Sciatic nerve (tissue), 2 donors: Measurements from ENCODE around the gene CMKLR1. TPM values are rescaled to one million over a fixed set of nuclear protein-coding genes. Genes with fewer than 3 reads are reported as not detected.

Experiments
- ATAC-seq: fragments of 200-7000 bp; cut with Tn5 transposase; one replicate; pipeline ENCODE4 v1.9.1; 2020; ENCODE audit warnings: mild to moderate bottlenecking, moderate library complexity
- DNase-seq: peaks from one replicate; pipeline ENCODE4 v3.0.0-alpha.2; 2020; ENCODE audit warnings: low spot score
- intact Hi-C: fragments of 100-400 bp; cut with DNase I; formaldehyde crosslinking; loops from one replicate; pipeline ENCODE4 v1.14.2; 2022
- total RNA-seq: library from RNA; stranded (reverse); fragmentation: NEBNext Ultra II Directional; extraction: Animal tissue kit (Norgen Biotek cat#: 25700); gene quantifications from one replicate; pipeline ENCODE4 v1.2.1, GENCODE V29; 2021
- donor health status: DM: no; HTN: no; CAD: no.
- donor health status: DM: no; HTN: no; CAD: no.

CMKLR1 gene
- total RNA-seq, 1 donor from 2014 or later: 20.6 TPM

DNA sequence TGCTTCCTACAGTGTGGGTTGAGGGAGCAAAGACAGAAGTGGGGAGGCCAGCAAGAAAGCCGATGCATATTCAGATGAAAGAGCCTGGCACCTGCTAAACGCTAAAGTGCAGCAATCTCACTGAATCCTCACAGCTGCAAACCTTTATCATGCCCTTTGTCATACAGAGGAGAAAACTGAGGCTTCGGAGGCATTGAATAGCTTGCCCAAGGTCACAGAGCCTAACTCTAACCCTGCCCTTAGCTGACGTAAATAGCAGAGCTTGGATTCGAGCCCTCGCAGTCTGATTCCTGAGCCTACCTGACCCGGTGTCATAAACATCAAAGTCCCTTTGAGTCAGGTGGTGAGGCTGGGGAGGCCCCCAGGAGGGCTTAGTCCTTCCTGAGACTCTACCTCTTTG, 54.9 kb downstream of the CMKLR1 start:
- no peak for DNase-seq
- intact Hi-C loops: no loop called here

DNA sequence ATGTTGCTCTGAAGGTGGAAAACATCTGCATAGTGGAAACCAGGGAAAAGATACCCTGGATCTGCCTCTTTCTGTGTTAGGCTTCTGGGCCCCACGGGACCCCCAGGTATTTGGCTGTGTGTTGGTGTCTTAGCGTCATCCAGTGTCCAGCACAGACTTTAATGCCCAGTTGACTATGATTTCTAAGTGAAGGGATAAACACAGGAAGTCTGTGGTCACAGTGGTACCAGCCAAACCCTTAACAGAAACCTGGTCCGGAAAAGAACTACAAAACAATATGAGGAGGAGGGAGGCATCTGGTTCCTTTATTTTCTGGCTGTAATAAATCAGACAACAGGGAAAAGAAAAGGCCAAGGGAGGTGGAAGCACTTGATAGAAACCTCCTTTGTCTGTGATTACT, 56.4 kb downstream of the CMKLR1 start:
- DNase-seq: no peak
- intact Hi-C loops: no loop called here
- ATAC-seq: peak; percentile 34

More for the DNA sequence above, 54.9 kb downstream of the CMKLR1 start:
- no peak for ATAC-seq

GRCh38 chr12:108282160-108282559, 57.0 kb downstream of the CMKLR1 start:
- intact Hi-C loops: no loop called here
- DNase-seq (no peak), ATAC-seq (no peak)

- ATAC-seq (no peak), DNase-seq (no peak)
- intact Hi-C loops: no loop called here
Observed at GRCh38 chr12:108277613-108278012, 61.5 kb downstream of the CMKLR1 start.

GRCh38 chr12:108273217-108273616, 65.9 kb downstream of the CMKLR1 start:
- ATAC-seq: no peak
- DNase-seq: no peak
- intact Hi-C loops: no loop called here

DNA sequence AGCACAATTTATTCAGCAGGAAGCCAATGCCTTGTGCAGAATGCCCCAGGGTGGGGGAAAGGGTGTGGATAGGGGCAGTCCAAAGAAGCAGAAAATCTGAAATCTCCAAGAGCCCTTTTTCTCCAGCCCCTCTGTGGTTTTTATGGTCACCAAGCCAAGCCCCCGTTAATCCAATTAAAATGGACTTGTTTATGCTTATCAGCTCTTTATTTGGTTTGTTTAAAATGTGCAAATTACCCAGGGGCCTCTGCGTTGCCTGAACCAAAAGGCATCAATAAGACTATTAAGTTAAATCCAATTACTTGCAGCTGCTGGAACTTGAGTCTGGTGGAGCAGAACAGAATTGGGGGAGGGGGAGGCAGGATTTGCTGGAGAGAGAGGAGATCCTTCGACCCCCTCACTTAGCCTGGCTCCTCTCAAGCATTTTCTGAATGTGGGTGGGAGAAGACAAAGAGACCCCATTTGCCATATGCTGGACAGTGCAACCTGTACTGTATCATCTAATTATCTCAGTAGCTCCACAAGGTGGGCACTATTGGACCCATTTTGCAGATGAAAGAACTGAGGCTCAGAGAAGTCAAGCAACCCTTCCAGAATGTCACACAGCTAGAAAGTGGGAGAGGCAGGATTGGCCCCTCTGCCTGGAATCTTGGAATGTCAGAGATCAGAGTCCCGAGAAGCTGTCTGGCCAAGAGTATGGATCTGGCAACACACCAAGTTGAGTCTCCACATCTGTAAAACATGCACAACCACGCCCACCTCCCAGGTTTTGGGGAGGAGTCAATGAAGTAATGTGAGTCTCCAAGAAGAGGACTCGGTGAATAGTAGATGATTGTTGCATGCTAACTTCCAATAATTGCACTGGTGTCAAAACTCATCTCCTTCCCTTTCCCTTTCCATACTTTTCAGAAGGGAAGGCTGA, 66.9 kb downstream of the CMKLR1 start:
- DNase-seq (no peak), ATAC-seq (no peak)
- intact Hi-C loops: no loop called here

- no peak for DNase-seq
- intact Hi-C loops: no loop called here
- no peak for ATAC-seq
Observed at GRCh38 chr12:108270849-108271143, 68.3 kb downstream of the CMKLR1 start.

DNA sequence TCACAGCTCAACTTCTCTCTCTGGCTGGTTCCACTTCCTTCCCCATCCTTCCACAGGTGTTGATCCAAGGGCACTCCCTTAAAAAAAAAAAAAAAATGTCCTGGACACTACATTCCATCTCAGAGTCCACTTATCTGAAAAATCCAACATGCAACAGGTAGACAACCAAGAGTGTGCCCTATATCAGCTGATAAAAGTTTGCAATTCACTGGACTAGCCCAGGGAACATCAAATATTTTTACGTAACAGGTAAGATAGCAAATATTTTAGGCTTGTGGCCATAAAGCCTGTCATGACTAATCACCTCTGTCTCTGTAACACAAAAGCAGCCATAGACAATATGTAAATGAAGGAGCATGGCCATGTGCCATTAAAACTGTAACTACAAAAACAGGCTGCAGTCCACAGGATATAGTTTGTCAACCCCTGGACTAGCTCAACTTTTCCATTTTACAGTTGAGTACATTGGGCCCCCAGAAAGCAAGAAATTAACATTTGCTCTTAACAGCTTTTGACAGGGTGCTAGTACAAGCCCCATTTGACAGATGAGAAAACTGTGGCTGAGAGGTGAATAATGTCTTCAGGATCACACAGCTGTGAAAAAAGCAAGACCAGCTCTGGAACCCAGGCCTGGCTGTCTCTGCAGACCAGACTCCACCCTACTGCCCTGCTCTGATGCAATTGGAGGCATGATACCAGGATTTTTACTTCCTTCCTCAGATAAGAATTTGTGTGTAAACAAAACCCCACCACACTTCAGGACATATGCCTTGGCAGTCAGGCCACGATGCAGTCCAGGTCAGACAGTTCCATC, 68.9 kb downstream of the CMKLR1 start:
- ATAC-seq (no peak), DNase-seq (no peak)
- intact Hi-C loops: no loop called here

DNA sequence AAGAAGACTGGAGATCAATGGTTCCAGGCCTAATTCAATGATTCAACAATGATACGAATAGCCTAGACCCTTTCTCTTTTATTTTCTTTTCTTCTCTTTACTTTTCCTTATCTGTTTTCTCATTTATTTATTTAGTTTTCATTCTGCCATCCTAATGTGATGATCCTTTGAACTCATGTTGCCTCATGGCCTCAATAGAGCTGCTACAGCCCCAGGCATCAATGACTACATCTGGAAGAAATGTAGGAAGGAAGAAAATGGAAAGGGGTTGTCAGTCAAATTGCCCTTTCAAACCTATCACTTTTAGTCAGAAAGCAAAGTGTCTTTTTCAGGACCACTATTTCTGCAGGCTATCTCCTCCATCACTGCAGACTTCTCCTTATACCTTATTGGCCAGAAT, 69.9 kb downstream of the CMKLR1 start:
- ATAC-seq: no peak
- no peak for DNase-seq
- intact Hi-C loops: no loop called here

GRCh38 chr12:108268397-108268796, 70.7 kb downstream of the CMKLR1 start:
- intact Hi-C loops: no loop called here
- ATAC-seq: no peak
- no peak for DNase-seq

DNA sequence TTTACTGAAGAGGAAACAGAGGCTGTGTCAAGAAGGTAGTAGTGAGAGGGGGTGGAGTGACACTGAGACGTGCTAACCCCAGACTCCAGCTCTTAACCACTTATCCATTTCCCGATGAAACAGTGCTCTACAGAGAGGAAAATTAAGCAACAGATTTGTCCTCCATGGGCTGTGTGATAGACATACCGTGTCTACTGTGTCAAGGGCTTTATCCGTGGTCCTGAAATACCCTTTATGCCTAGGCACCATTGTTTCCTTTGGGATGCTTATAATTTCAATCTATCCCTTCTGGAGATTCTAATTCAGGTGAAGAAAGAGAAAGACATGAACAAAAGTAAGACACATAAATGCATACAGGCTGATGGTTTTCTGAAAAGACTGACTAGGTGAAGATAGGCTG, 71.7 kb downstream of the CMKLR1 start:
- ATAC-seq (no peak), DNase-seq (no peak)
- intact Hi-C loops: no loop called here

DNA sequence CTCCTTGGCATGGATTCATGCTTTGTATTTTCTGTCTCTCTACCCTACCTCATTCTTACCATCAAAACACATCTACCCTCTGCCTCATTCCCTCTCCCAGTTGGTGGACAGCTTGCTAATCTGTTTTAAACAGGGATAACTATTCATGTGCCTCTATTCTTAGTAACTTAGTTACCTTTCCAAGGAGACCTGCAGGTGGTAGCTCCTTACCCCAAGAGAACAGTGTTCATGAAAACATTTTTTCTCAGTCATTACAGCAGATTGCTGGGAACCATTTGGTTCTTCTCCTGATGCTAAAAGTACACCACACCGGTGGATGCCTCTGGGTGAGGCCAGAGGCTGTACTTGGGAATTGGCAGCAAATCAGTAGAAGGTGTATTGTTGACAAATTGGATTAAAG, 73.0 kb downstream of the CMKLR1 start:
- intact Hi-C loops: no loop called here
- DNase-seq: no peak
- ATAC-seq: no peak

GRCh38 chr12:108265505-108265904, 73.6 kb downstream of the CMKLR1 start:
- no peak for DNase-seq
- intact Hi-C loops: no loop called here
- ATAC-seq: no peak

GRCh38 chr12:108260969-108261368, 78.1 kb downstream of the CMKLR1 start:
- intact Hi-C loops: no loop called here
- DNase-seq (no peak), ATAC-seq (no peak)

- ATAC-seq: no peak
- intact Hi-C loops: no loop called here
- DNase-seq: no peak
Observed at GRCh38 chr12:108260039-108260438, 79.1 kb downstream of the CMKLR1 start.

DNA sequence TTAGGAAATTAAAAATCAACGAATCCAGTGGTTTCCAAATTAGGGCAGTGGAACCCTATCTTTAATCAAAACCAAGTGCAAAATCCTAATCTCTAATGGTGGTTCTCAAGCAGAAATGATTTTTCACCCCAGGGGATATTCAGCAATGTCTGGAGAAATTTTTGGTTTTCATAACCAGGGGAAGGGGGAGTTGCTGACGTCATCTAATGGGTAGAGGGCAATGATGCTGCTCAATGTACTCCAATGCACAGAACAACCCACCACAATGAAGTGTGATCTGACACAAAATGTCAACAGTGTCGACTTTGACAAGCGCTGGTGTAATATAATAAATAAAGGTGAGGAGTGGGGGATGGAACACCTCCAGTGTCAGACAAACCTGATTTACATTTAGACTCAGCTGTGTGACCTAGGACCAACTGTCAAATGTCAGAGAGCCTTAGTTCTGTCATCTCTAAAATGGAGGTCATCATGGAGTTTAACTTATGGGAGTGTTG, 81.5 kb downstream of the CMKLR1 start:
- ATAC-seq (no peak), DNase-seq (no peak)
- intact Hi-C loops: no loop called here

GRCh38 chr12:108257004-108257403, 82.1 kb downstream of the CMKLR1 start:
- intact Hi-C loops: no loop called here
- no peak for ATAC-seq
- no peak for DNase-seq

DNA sequence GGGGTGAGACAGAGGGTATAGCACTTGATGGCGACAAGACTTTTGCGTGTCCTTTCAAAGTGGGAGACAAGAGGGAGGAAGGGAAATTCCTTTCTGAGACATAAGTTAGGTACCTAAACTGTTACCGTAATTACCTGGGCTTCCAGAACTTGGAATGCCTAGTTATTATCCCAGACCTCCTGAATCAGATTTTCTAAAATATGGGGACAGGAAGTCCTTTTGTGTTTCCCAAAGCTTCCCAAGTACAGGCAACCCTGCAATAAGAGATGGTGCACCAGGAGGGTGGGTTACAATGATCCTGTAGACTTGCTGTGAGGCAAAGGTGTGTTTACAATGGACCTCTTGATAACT, 83.9 kb downstream of the CMKLR1 start:
- DNase-seq: no peak
- intact Hi-C loops: no loop called here
- ATAC-seq: no peak

DNA sequence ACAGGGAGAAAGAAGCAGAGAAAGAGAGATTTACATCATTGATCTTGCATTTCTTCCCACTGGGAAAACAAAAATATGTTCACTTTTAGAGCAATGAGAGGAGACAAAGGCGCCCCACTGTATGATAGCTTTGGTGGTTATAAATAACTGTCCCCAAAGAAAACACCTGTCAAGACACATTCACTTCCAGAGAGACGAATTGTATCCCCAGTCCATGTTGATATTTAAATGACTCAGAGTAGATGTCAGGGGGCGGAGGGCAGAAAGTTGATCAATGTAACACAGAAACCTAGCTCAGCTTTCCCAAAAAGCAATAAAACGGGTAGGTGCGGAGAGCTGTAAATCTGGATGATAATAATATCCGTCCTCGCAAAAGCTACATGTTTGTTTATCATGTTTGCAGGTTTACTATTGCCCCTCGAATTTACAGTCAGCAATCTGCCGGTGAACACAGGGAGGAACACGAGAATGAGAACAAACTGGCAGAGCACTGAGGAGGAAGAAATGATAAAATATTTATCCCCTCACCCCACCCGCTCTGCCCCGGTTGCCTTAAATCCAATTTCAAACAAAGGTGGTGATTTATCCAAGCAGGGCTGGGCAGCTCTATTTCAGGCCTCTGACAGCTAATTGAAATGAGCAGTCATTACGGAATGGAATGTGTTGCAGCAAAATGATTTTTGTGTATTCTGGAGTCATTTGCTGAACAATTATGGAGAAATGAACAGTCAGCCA, 84.4 kb downstream of the CMKLR1 start:
- no peak for ATAC-seq
- no peak for DNase-seq
- intact Hi-C loops: no loop called here

GRCh38 chr12:108254030-108254429, 85.1 kb downstream of the CMKLR1 start:
- ATAC-seq: no peak
- DNase-seq: no peak
- intact Hi-C loops: no loop called here
